Fibroblast of villous mesenchyme (primary cell): ENCODE measurements around the gene CYLD. TPM values are rescaled to one million over a fixed set of nuclear protein-coding genes. Genes with fewer than 3 reads are reported as not detected.

ENCODE experiments used
- DNase-seq: peaks from one replicate; pipeline ENCODE4 v3.0.0-alpha.2; 2010; ENCODE audit warnings: low read depth
- H3K4me3 ChIP-seq: 2 replicates; pipeline ENCODE4 v1.5.1; 2011; ENCODE audit warnings: low read depth, mild to moderate bottlenecking, low read length
- total RNA-seq: library from RNA; depleted of rRNA; stranded (reverse); fragments of >200 nt; gene quantifications from 2 replicates; pipeline ENCODE4 v1.2.3, GENCODE V29; 2012
- TF ChIP-seq, protein P1 (sequence below): IDR thresholded peaks from 2 replicates; pipeline ENCODE4 v1.5.1; 2012; ENCODE audit warnings: low read depth, mild to moderate bottlenecking, low read length; ENCODE audit not compliant: insufficient read depth

CYLD gene
- total RNA-seq, 1 donor = 67.8 TPM

DNA sequence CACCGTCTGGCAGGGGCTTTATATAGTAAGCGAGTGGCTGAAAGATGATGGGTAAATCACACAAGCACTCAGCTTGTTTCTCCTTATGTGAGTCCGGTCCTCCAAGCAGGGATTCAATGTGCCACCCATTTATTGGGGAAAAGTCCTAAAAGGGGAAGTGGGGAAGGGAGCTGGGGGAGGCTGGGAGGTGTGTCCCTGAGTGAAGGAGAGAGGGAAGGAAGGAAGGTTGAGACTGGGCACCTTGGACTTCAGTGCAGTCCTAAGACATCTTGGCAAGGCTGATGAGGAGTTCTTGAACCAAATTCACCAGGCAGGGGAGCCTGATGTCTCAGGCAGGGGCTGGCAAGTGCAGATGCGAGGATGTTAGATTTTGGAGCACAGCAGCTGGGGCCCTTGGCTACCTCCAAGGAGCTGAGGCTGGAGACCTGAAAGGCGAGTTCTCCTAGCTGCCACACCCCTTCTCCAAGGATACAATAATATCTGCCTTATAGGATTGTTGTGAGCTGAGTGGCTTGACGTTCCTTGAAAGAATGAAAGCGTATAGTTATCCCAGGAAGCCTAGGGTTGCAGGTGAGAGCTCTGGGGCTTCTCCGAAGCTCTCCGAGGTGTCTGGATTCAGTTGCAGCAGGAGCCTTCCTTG, 23.0 kb upstream of the CYLD start:
- no peak for DNase-seq
- H3K4me3 ChIP-seq = no peak overlapping the region
- TF ChIP-seq, protein P1, sequence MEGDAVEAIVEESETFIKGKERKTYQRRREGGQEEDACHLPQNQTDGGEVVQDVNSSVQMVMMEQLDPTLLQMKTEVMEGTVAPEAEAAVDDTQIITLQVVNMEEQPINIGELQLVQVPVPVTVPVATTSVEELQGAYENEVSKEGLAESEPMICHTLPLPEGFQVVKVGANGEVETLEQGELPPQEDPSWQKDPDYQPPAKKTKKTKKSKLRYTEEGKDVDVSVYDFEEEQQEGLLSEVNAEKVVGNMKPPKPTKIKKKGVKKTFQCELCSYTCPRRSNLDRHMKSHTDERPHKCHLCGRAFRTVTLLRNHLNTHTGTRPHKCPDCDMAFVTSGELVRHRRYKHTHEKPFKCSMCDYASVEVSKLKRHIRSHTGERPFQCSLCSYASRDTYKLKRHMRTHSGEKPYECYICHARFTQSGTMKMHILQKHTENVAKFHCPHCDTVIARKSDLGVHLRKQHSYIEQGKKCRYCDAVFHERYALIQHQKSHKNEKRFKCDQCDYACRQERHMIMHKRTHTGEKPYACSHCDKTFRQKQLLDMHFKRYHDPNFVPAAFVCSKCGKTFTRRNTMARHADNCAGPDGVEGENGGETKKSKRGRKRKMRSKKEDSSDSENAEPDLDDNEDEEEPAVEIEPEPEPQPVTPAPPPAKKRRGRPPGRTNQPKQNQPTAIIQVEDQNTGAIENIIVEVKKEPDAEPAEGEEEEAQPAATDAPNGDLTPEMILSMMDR = no peak

DNA sequence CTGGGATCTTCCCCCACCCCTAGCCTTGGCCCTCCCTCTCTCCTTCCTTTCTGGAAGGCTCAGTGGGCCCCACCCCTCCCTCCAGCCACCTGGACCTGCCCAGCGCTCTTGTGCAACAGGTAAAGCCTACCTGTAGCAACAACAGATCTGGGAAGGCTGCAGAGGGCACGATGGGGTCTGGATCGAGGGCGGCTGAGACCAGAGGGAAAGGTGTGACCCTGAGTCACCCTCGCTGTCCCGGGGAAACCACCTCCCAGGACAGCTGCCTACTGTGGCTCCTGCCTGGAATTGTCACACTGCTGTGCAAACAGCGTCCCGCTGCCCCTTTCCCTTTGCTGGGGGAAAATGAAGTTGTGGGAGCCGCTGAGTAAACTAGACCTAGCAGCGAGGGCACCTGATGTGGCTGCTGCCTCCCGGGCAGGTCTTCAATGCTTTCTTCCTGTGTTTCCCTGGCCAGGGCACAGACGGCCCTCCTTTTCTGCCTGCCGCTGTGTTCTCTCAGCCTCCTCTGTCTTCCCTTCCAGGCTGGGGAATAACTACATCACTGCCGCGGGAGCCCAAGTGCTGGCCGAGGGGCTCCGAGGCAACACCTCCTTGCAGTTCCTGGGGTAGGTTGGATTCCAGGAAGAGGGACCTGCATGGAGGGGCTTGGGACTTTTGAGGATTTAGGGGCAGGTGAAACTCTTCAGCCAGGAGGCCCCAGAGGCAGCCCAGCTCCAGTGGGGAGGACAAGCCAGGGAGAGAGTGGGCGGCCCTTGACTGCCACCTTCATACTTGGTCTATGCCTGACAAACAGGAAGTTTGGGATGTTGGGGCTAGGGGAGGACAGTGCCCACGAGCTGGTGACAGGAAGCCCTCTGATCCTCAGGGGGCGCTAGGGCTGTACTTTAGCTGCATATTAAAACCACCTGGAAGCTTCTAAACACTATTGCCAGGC, 22.2 kb upstream of the CYLD start:
- no peak for DNase-seq
- TF ChIP-seq, protein P1 = no peak
- no peak overlapping the region for H3K4me3 ChIP-seq

- DNase-seq = no peak
- TF ChIP-seq, protein P1 = no peak
- H3K4me3 ChIP-seq = no peak overlapping the region
These were observed 20.1 kb upstream of the CYLD start for GRCh38 chr16:50721549-50722404.

- TF ChIP-seq, protein P1 = no peak
- H3K4me3 ChIP-seq = no peak overlapping the region
- DNase-seq = no peak
These were observed 19.5 kb upstream of the CYLD start for GRCh38 chr16:50722405-50722737.

- no peak overlapping the region for H3K4me3 ChIP-seq
- DNase-seq = no peak
- TF ChIP-seq, protein P1 = no peak
These were observed 18.9 kb upstream of the CYLD start for GRCh38 chr16:50722960-50723359.

GRCh38 chr16:50724306-50724705, 17.6 kb upstream of the CYLD start:
- no peak for DNase-seq
- H3K4me3 ChIP-seq = no peak overlapping the region
- TF ChIP-seq, protein P1 = no peak
